Mesendoderm (in vitro differentiated cells): ENCODE data around the gene ENTPD7.
"Not testable (repeated sequence)": the region's sequence is repeated elsewhere in the genome, so short reads cannot be mapped to it uniquely, and the experiment has no call there.

ENCODE experiments used
- DNase-seq: peaks from one replicate; pipeline ENCODE4 v3.0.0; 2013
- H2AK5ac ChIP-seq: 2 replicates; pipeline ENCODE4 v1.6.1; 2013; ENCODE audit warnings: low read length, inconsistent platforms
- H2BK120ac ChIP-seq: 2 replicates; pipeline ENCODE4 v1.6.1; 2013; ENCODE audit warnings: low read depth, mild to moderate bottlenecking, low read length, moderate library complexity, mixed read lengths
- H2BK15ac ChIP-seq: replicated peaks from 2 replicates; pipeline ENCODE4 v1.6.1; 2013; ENCODE audit warnings: low read depth, mild to moderate bottlenecking, moderate library complexity
- H2BK5ac ChIP-seq: 2 replicates; pipeline ENCODE4 v1.6.1; 2013; ENCODE audit warnings: low read length, inconsistent platforms
- H3K18ac ChIP-seq: 2 replicates; pipeline ENCODE4 v1.6.1; 2013; ENCODE audit warnings: mild to moderate bottlenecking, low read length, mixed read lengths
- H3K23ac ChIP-seq: one replicate; pipeline ENCODE4 v1.6.1; 2013; ENCODE audit warnings: low read length
- H3K27ac ChIP-seq: 2 replicates; pipeline ENCODE4 v1.5.1; 2013; ENCODE audit warnings: low read depth, mild to moderate bottlenecking, inconsistent platforms, low read length, moderate library complexity
- H3K27me3 ChIP-seq: 2 replicates; pipeline ENCODE4 v1.6.1; 2013; ENCODE audit warnings: low read length, control low read depth, mild to moderate bottlenecking, inconsistent platforms; ENCODE audit not compliant: insufficient read depth, poor library complexity
- H3K36me3 ChIP-seq: 2 replicates; pipeline ENCODE4 v1.6.1; 2013; ENCODE audit warnings: low read length, inconsistent platforms; ENCODE audit not compliant: control insufficient read depth, insufficient read depth
- H3K4ac ChIP-seq: one replicate; pipeline ENCODE4 v1.6.1; 2013; ENCODE audit warnings: low read depth, mild to moderate bottlenecking, low read length, moderate library complexity
- H3K4me1 ChIP-seq: 2 replicates; pipeline ENCODE4 v1.6.1; 2013; ENCODE audit warnings: low read depth, low read length, inconsistent platforms; ENCODE audit not compliant: control insufficient read depth
- H3K4me2 ChIP-seq: 2 replicates; pipeline ENCODE4 v1.6.1; 2013; ENCODE audit warnings: low read length
- H3K4me3 ChIP-seq: 2 replicates; pipeline ENCODE4 v1.5.1; 2013; ENCODE audit warnings: mild to moderate bottlenecking, low read length
- H3K56ac ChIP-seq: one replicate; pipeline ENCODE4 v1.6.1; 2013; ENCODE audit warnings: low read length
- H3K79me1 ChIP-seq: 2 replicates; pipeline ENCODE4 v1.6.1; 2013; ENCODE audit warnings: low read length, inconsistent platforms
- H3K79me2 ChIP-seq: 2 replicates; pipeline ENCODE4 v1.6.1; 2013; ENCODE audit warnings: mild to moderate bottlenecking, low read length; ENCODE audit not compliant: control insufficient read depth, insufficient read depth
- H3K9ac ChIP-seq: 2 replicates; pipeline ENCODE4 v1.6.1; 2013; ENCODE audit warnings: low read length, inconsistent platforms
- H4K5ac ChIP-seq: one replicate; pipeline ENCODE4 v1.6.1; 2013; ENCODE audit warnings: low read length
- H4K8ac ChIP-seq: one replicate; pipeline ENCODE4 v1.6.1; 2013; ENCODE audit warnings: low read depth, mild to moderate bottlenecking, control low read depth, low read length, moderate library complexity
- WGBS: extraction: QIAGEN DNeasy Blood & Tissue Kit; methylation state at CpG from one replicate; pipeline ENCODE4 v1.1.7; 2013; ENCODE audit warnings: low lambda C conversion rate, missing lambda C conversion rate; ENCODE audit not compliant: insufficient coverage; ENCODE audit errors: extremely low coverage; 5-methylcytosine and 5-hydroxymethylcytosine counted together

Gene ENTPD7

DNA sequence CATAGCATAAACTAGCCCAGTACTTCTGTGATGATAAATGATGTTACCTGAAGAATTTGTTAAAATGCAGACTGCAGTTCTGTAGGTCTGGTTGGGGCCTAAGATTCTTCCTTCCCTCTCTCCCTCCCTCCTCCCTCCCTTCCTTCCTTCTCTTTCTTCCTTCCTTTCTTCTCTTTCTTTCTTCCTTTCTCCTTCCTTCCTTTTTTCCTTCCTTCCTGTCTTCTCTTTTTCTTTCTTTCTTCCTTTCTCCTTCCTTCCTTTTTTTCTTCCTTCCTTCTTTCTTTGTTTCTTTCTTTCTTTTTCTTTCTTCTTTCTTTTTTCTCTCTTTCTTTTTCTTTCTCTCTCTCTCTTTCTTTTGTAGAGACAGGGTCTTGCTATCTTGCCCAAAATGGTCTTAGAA is 35.4 kb upstream of the ENTPD7 start:
- no peak overlapping the region for H3K27ac ChIP-seq
- H3K79me2 ChIP-seq = peaks cover 9% of the 10 kb centered on the region
- no peak overlapping the region for H3K9ac ChIP-seq
- no peak overlapping the region for H3K4me2 ChIP-seq
- no peak overlapping the region for H2AK5ac ChIP-seq
- no peak overlapping the region for H3K4ac ChIP-seq
- peaks cover 3% of the 10 kb centered on the region for H3K4me1 ChIP-seq
- H3K79me1 ChIP-seq = peaks cover 4% of the 10 kb centered on the region
- H4K8ac ChIP-seq = no peak overlapping the region
- H3K4me3 ChIP-seq = no peak overlapping the region
- DNase-seq = no peak
- H2BK120ac ChIP-seq = no peak overlapping the region
- H3K27me3 ChIP-seq = no peaks in the 10 kb centered on the region
- H3K18ac ChIP-seq = no peak overlapping the region
- no peaks in the 10 kb centered on the region for H3K36me3 ChIP-seq
- no peak overlapping the region for H2BK15ac ChIP-seq
- H2BK5ac ChIP-seq = no peak overlapping the region
- no peak overlapping the region for H4K5ac ChIP-seq
- H3K23ac ChIP-seq = no peak overlapping the region
- H3K56ac ChIP-seq = no peak overlapping the region

DNA sequence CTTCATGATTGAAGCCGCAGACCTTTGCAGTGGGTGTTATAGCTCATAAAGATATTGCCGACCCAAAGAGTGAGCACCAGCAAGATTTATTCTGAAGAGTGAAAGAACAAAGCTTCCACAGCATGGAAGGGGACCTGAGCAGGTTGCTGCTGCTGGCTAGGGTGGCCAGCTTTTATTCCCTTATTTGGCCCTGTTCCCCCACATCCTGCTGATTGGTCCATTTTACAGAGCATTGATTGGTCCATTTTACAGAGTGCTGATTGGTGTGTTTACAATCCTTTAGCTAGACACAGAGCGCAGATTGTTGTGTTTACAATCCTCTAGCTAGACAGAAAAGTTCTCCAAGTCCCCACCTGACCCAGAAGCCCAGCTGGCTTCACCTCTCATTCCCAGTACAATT is 34.2 kb upstream of the ENTPD7 start:
- H3K4me2 ChIP-seq, H3K27ac ChIP-seq, H3K4me3 ChIP-seq, H4K8ac ChIP-seq, H4K5ac ChIP-seq, H3K4me1 ChIP-seq, H3K27me3 ChIP-seq, H3K56ac ChIP-seq, H2BK120ac ChIP-seq, DNase-seq, H3K23ac ChIP-seq, H3K79me1 ChIP-seq, H3K4ac ChIP-seq, H2BK5ac ChIP-seq, H2BK15ac ChIP-seq, H3K18ac ChIP-seq, H3K9ac ChIP-seq, H2AK5ac ChIP-seq, H3K79me2 ChIP-seq, H3K36me3 ChIP-seq: not testable (repeated sequence)
- no CpG with 5 or more reads among the region's 3 CpGs for WGBS

DNA sequence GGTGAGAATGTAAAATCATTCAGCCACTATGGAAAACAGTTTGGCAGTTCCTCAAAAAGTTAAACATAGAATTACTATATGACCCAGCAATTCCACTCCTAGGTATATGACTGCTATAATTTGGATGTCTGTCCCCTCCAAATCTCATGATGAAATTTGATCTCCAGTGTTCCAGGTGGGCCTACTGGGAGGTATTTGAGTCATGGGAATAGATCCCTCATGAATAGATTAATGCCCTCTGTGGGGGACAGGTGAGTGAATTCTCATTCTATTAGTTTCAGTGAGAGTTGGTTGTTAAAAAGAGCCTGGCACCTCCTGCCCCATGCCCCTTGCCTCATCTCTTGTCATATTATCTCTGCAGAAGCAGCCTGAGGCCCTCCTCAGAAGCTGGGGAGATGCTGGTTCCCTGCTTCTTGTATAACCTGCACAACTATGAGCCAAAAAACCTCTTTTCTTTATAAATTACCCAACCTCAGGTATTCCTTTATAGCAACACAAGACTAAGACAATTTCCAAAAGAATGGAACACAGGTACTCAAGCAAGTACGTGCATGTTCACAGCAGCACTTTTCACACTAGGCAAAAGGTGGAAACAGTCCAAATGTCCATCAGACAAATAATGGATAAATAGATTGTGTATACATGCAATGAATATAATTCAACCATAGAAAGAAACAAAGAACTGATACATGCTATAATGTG is 30.2 kb upstream of the ENTPD7 start:
- no peaks in the 10 kb centered on the region for H3K4me1 ChIP-seq
- no peak overlapping the region for H3K23ac ChIP-seq
- no peak for DNase-seq
- H3K4me2 ChIP-seq = no peak overlapping the region
- no peak overlapping the region for H2BK5ac ChIP-seq
- no peak overlapping the region for H3K4me3 ChIP-seq
- no peak overlapping the region for H3K4ac ChIP-seq
- H3K36me3 ChIP-seq = no peaks in the 10 kb centered on the region
- H4K8ac ChIP-seq = no peak overlapping the region
- no peak overlapping the region for H2BK120ac ChIP-seq
- no peaks in the 10 kb centered on the region for H3K27me3 ChIP-seq
- no peaks in the 10 kb centered on the region for H3K79me2 ChIP-seq
- H2BK15ac ChIP-seq = no peak overlapping the region
- no CpG with 5 or more reads among the region's 1 CpG for WGBS
- no peak overlapping the region for H4K5ac ChIP-seq
- no peaks in the 10 kb centered on the region for H3K79me1 ChIP-seq
- no peak overlapping the region for H3K9ac ChIP-seq
- no peak overlapping the region for H3K56ac ChIP-seq
- H2AK5ac ChIP-seq = no peak overlapping the region
- no peak overlapping the region for H3K18ac ChIP-seq
- no peak overlapping the region for H3K27ac ChIP-seq

DNA sequence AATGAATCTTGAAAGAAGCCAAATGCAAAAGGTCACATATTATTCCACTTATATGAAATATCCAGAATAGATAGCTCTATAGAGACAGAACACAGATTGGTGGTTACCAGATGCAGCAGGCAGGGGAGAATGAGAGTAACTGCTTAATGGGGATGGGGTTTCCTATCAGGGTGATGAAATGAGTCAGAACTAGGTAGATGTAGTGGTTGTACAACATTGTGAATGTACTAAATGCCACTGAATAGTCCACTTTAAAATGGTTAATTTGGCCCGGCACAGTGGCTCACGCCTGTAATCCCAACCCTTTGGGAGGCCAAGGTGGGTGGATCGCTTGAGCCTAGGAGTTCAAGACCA is 29.7 kb upstream of the ENTPD7 start:
- DNase-seq = no peak
- no peaks in the 10 kb centered on the region for H3K27me3 ChIP-seq
- no peaks in the 10 kb centered on the region for H3K36me3 ChIP-seq
- no peak overlapping the region for H2BK5ac ChIP-seq
- H3K4me2 ChIP-seq = no peak overlapping the region
- no peaks in the 10 kb centered on the region for H3K79me1 ChIP-seq
- no peak overlapping the region for H3K27ac ChIP-seq
- H3K4me3 ChIP-seq = no peak overlapping the region
- no peak overlapping the region for H4K5ac ChIP-seq
- no peaks in the 10 kb centered on the region for H3K4me1 ChIP-seq
- H3K79me2 ChIP-seq = no peaks in the 10 kb centered on the region
- no peak overlapping the region for H3K56ac ChIP-seq
- H3K18ac ChIP-seq = no peak overlapping the region
- H2BK15ac ChIP-seq = no peak overlapping the region
- WGBS = no CpG with 5 or more reads among the region's 3 CpGs
- no peak overlapping the region for H3K4ac ChIP-seq
- no peak overlapping the region for H2BK120ac ChIP-seq
- no peak overlapping the region for H2AK5ac ChIP-seq
- H4K8ac ChIP-seq = no peak overlapping the region
- no peak overlapping the region for H3K9ac ChIP-seq
- no peak overlapping the region for H3K23ac ChIP-seq

DNA sequence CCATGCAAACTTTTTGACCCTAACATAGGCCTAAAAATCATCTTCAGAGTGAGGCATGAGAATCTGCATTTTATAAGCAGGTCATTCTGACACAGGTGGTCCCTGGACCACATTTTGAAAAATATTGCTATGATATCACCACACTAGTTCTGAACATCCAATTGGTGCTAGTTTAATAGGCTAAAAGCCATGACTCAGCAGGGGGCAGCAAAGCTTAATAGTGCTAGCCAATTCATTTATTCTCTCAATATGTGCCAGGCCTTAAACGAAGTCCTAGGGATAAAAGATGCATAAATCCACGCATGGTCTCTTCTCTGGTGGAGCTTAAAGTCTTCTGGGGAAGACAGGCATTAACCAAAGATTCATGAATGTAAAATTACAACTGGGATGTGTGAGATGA is 28.9 kb upstream of the ENTPD7 start:
- H2BK15ac ChIP-seq = no peak overlapping the region
- DNase-seq = no peak
- no CpG with 5 or more reads among the region's 2 CpGs for WGBS

DNA sequence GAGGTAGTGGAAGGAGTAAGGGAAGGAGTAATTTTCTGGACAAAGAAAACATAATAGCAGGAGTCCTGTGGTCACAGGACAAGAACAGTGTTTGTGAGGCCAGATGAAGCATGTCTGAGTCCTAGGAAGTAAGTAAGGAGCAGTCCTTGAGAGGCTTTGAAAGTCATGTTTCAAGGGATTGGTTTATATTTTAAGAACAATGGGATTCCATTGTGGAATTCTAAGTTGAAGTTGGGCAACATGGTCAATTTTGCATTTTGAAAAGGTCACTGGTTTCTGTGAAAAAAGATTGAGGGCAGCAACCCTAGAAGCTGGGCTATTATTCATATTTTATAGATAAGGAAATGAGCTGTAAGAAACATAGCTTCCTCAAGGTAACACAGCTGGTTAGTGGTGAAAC is 28.3 kb upstream of the ENTPD7 start:
- H3K4me2 ChIP-seq = no peak overlapping the region
- no peak overlapping the region for H4K8ac ChIP-seq
- no peaks in the 10 kb centered on the region for H3K79me2 ChIP-seq
- H3K27ac ChIP-seq = no peak overlapping the region
- no peak overlapping the region for H2BK5ac ChIP-seq
- no peak overlapping the region for H3K23ac ChIP-seq
- no peaks in the 10 kb centered on the region for H3K4me1 ChIP-seq
- no peaks in the 10 kb centered on the region for H3K36me3 ChIP-seq
- no peak overlapping the region for H3K4ac ChIP-seq
- no peaks in the 10 kb centered on the region for H3K27me3 ChIP-seq
- H3K79me1 ChIP-seq = no peaks in the 10 kb centered on the region
- no peak overlapping the region for H2BK120ac ChIP-seq
- no peak overlapping the region for H3K18ac ChIP-seq
- H3K9ac ChIP-seq = no peak overlapping the region
- no peak overlapping the region for H3K4me3 ChIP-seq
- no peak overlapping the region for H2AK5ac ChIP-seq
- H4K5ac ChIP-seq = no peak overlapping the region
- DNase-seq = no peak
- H2BK15ac ChIP-seq = no peak overlapping the region
- H3K56ac ChIP-seq = no peak overlapping the region

More for the DNA sequence above, 28.9 kb upstream of the ENTPD7 start:
- H3K56ac ChIP-seq = no peak overlapping the region
- H3K36me3 ChIP-seq = no peaks in the 10 kb centered on the region
- H3K27me3 ChIP-seq = no peaks in the 10 kb centered on the region
- H4K5ac ChIP-seq = no peak overlapping the region
- H2BK120ac ChIP-seq = no peak overlapping the region
- no peak overlapping the region for H3K23ac ChIP-seq
- no peak overlapping the region for H3K9ac ChIP-seq
- no peak overlapping the region for H3K4me2 ChIP-seq
- H2BK5ac ChIP-seq = no peak overlapping the region
- H3K79me1 ChIP-seq = no peaks in the 10 kb centered on the region
- no peaks in the 10 kb centered on the region for H3K4me1 ChIP-seq
- no peak overlapping the region for H3K4me3 ChIP-seq
- H3K79me2 ChIP-seq = no peaks in the 10 kb centered on the region
- H3K18ac ChIP-seq = no peak overlapping the region
- H4K8ac ChIP-seq = no peak overlapping the region
- no peak overlapping the region for H3K27ac ChIP-seq
- no peak overlapping the region for H3K4ac ChIP-seq
- no peak overlapping the region for H2AK5ac ChIP-seq
